HEK293 (cell line): ENCODE measurements around the gene CORO7.

Experiments
- BCL11B ChIP-seq: fragments of 450-650 bp; formaldehyde crosslinking; IDR thresholded peaks from 2 replicates; pipeline ENCODE4 v1.5.1; 2016; ENCODE audit warnings: low read depth, missing biosample characterization, missing genetic modification characterization
- FEZF1 ChIP-seq: fragments of 450-650 bp; formaldehyde crosslinking; IDR thresholded peaks from 2 replicates; pipeline ENCODE4 v1.5.1; 2016; ENCODE audit warnings: missing biosample characterization, missing genetic modification characterization
- GLIS1 ChIP-seq: fragments of 450-650 bp; formaldehyde crosslinking; IDR thresholded peaks from 2 replicates; pipeline ENCODE4 v1.5.1; 2016; ENCODE audit warnings: missing biosample characterization, missing genetic modification characterization
- IKZF3 ChIP-seq: fragments of 450-650 bp; IDR thresholded peaks from 2 replicates; pipeline ENCODE4 v1.5.0; 2018; ENCODE audit warnings: missing biosample characterization, mild to moderate bottlenecking, missing genetic modification characterization, moderate library complexity
- PBX3 ChIP-seq: sonication (generic); formaldehyde crosslinking; IDR thresholded peaks from 2 replicates; pipeline ENCODE4 v1.8.1; 2022; ENCODE audit warnings: mild to moderate bottlenecking, moderate library complexity, missing genetic modification reagents
- PRDM1 ChIP-seq: fragments of 450-650 bp; formaldehyde crosslinking; IDR thresholded peaks from 2 replicates; pipeline ENCODE4; 2016; ENCODE audit warnings: missing biosample characterization, missing genetic modification characterization
- SCRT1 ChIP-seq: fragments of 450-650 bp; formaldehyde crosslinking; IDR thresholded peaks from 2 replicates; pipeline ENCODE4 v1.5.1; 2016; ENCODE audit warnings: missing biosample characterization, missing genetic modification characterization, borderline replicate concordance
- YY2 ChIP-seq: fragments of 450-650 bp; formaldehyde crosslinking; IDR thresholded peaks from 2 replicates; pipeline ENCODE4 v1.5.1; 2016; ENCODE audit warnings: missing biosample characterization, missing genetic modification characterization
- ZBTB1 ChIP-seq: fragments of 450-650 bp; formaldehyde crosslinking; IDR thresholded peaks from 2 replicates; pipeline ENCODE4 v1.5.1; 2016; ENCODE audit warnings: missing biosample characterization, missing genetic modification characterization
- ZIC2 ChIP-seq: fragments of 450-650 bp; formaldehyde crosslinking; IDR thresholded peaks from 2 replicates; pipeline ENCODE4 v1.5.1; 2016; ENCODE audit warnings: missing biosample characterization, missing genetic modification characterization
- ZNF121 ChIP-seq: fragments of 450-650 bp; formaldehyde crosslinking; IDR thresholded peaks from 2 replicates; pipeline ENCODE4 v1.5.1; 2016; ENCODE audit warnings: missing biosample characterization, missing genetic modification characterization
- ZNF169 ChIP-seq: fragments of 450-650 bp; formaldehyde crosslinking; IDR thresholded peaks from 2 replicates; pipeline ENCODE4 v1.5.1; 2016; ENCODE audit warnings: missing biosample characterization, missing genetic modification characterization
- ZNF175 ChIP-seq: fragments of 450-650 bp; formaldehyde crosslinking; IDR thresholded peaks from 2 replicates; pipeline ENCODE4 v1.5.1; 2016; ENCODE audit warnings: missing biosample characterization, missing genetic modification characterization
- ZNF280C ChIP-seq: fragments of 450-650 bp; formaldehyde crosslinking; IDR thresholded peaks from 2 replicates; pipeline ENCODE4 v1.5.1; 2016; ENCODE audit warnings: missing biosample characterization, missing genetic modification characterization
- ZNF335 ChIP-seq: fragments of 450-650 bp; formaldehyde crosslinking; conservative IDR thresholded peaks from 2 replicates; pipeline ENCODE4 v1.5.1; 2016; ENCODE audit warnings: missing biosample characterization, missing genetic modification characterization
- ZNF354C ChIP-seq: fragments of 450-650 bp; formaldehyde crosslinking; IDR thresholded peaks from 2 replicates; pipeline ENCODE4 v1.5.1; 2016; ENCODE audit warnings: missing biosample characterization, missing genetic modification characterization, low read depth, borderline replicate concordance
- ZNF394 ChIP-seq: fragments of 450-650 bp; formaldehyde crosslinking; IDR thresholded peaks from 2 replicates; pipeline ENCODE4 v1.5.1; 2016; ENCODE audit warnings: missing biosample characterization, missing genetic modification characterization, mild to moderate bottlenecking, moderate library complexity, borderline replicate concordance
- ZNF423 ChIP-seq: fragments of 450-650 bp; formaldehyde crosslinking; IDR thresholded peaks from 2 replicates; pipeline ENCODE4 v1.5.1; 2016; ENCODE audit warnings: missing biosample characterization, missing genetic modification characterization
- ZNF518A ChIP-seq: fragments of 450-650 bp; formaldehyde crosslinking; conservative IDR thresholded peaks from 2 replicates; pipeline ENCODE4 v1.5.1; 2016; ENCODE audit warnings: low read depth, missing biosample characterization, missing genetic modification characterization
- ZNF521 ChIP-seq: fragments of 450-650 bp; formaldehyde crosslinking; IDR thresholded peaks from 2 replicates; pipeline ENCODE4 v1.5.1; 2017; ENCODE audit warnings: missing biosample characterization, mild to moderate bottlenecking, missing genetic modification characterization
- ZNF670 ChIP-seq: fragments of 450-650 bp; formaldehyde crosslinking; IDR thresholded peaks from 2 replicates; pipeline ENCODE4 v1.5.1; 2016; ENCODE audit warnings: missing biosample characterization, missing genetic modification characterization, low read depth
- ZNF777 ChIP-seq: fragments of 450-650 bp; formaldehyde crosslinking; IDR thresholded peaks from 2 replicates; pipeline ENCODE4 v1.5.1; 2017; ENCODE audit warnings: missing biosample characterization, missing genetic modification characterization, borderline replicate concordance
- TF ChIP-seq, protein P1 (sequence below): fragments of 450-650 bp; formaldehyde crosslinking; IDR thresholded peaks from 2 replicates; pipeline ENCODE4 v1.5.1; 2017; ENCODE audit warnings: missing biosample characterization, missing genetic modification characterization
- TF ChIP-seq, protein P2 (sequence below): fragments of 450-650 bp; formaldehyde crosslinking; optimal IDR thresholded peaks from 2 replicates; pipeline ENCODE3; 2016; ENCODE audit warnings: missing biosample characterization, mild to moderate bottlenecking, missing genetic modification characterization
- TF ChIP-seq, protein P3 (sequence below): fragments of 450-650 bp; IDR thresholded peaks from 2 replicates; pipeline ENCODE4 v1.5.1; 2018; ENCODE audit warnings: missing biosample characterization, mild to moderate bottlenecking, missing genetic modification characterization
- TF ChIP-seq, protein P4 (sequence below): fragments of 450-650 bp; formaldehyde crosslinking; IDR thresholded peaks from 2 replicates; pipeline ENCODE4 v1.5.1; 2017; ENCODE audit warnings: missing biosample characterization, missing genetic modification characterization

CORO7 gene

GRCh38 chr16:4372001-4372577, 44.3 kb downstream of the CORO7 start (continued):
- TF ChIP-seq ZNF175 (tag by site-specific recombination): no peak
- no peak for TF ChIP-seq ZNF777
- no peak for TF ChIP-seq IKZF3 (tag by site-specific recombination)
- no peak for TF ChIP-seq ZNF670 (tag by site-specific recombination)
- no peak for TF ChIP-seq ZBTB1 (tag by site-specific recombination)
- no peak for TF ChIP-seq ZNF169 (tag by site-specific recombination)
- no peak for TF ChIP-seq ZNF280C
- no peak for TF ChIP-seq ZNF518A
- TF ChIP-seq, protein P1, sequence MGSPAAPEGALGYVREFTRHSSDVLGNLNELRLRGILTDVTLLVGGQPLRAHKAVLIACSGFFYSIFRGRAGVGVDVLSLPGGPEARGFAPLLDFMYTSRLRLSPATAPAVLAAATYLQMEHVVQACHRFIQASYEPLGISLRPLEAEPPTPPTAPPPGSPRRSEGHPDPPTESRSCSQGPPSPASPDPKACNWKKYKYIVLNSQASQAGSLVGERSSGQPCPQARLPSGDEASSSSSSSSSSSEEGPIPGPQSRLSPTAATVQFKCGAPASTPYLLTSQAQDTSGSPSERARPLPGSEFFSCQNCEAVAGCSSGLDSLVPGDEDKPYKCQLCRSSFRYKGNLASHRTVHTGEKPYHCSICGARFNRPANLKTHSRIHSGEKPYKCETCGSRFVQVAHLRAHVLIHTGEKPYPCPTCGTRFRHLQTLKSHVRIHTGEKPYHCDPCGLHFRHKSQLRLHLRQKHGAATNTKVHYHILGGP (tag by site-specific recombination): no peak
- no peak for TF ChIP-seq ZNF121
- TF ChIP-seq ZNF521 (tag by site-specific recombination): no peak
- TF ChIP-seq PBX3: no peak
- no peak for TF ChIP-seq PRDM1 (tag by site-specific recombination)
- TF ChIP-seq BCL11B (tag by site-specific recombination): no peak
- TF ChIP-seq FEZF1: no peak
- TF ChIP-seq ZNF335: peak; percentile 71
- TF ChIP-seq, protein P2, sequence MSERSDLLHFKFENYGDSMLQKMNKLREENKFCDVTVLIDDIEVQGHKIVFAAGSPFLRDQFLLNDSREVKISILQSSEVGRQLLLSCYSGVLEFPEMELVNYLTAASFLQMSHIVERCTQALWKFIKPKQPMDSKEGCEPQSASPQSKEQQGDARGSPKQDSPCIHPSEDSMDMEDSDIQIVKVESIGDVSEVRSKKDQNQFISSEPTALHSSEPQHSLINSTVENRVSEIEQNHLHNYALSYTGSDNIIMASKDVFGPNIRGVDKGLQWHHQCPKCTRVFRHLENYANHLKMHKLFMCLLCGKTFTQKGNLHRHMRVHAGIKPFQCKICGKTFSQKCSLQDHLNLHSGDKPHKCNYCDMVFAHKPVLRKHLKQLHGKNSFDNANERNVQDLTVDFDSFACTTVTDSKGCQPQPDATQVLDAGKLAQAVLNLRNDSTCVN: peak; percentile 62
- TF ChIP-seq ZIC2: peak; percentile 48
- TF ChIP-seq, protein P3, sequence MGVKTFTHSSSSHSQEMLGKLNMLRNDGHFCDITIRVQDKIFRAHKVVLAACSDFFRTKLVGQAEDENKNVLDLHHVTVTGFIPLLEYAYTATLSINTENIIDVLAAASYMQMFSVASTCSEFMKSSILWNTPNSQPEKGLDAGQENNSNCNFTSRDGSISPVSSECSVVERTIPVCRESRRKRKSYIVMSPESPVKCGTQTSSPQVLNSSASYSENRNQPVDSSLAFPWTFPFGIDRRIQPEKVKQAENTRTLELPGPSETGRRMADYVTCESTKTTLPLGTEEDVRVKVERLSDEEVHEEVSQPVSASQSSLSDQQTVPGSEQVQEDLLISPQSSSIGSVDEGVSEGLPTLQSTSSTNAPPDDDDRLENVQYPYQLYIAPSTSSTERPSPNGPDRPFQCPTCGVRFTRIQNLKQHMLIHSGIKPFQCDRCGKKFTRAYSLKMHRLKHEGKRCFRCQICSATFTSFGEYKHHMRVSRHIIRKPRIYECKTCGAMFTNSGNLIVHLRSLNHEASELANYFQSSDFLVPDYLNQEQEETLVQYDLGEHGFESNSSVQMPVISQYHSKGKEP (tag by site-specific recombination): no peak
- no peak for TF ChIP-seq ZNF354C
- TF ChIP-seq, protein P4, sequence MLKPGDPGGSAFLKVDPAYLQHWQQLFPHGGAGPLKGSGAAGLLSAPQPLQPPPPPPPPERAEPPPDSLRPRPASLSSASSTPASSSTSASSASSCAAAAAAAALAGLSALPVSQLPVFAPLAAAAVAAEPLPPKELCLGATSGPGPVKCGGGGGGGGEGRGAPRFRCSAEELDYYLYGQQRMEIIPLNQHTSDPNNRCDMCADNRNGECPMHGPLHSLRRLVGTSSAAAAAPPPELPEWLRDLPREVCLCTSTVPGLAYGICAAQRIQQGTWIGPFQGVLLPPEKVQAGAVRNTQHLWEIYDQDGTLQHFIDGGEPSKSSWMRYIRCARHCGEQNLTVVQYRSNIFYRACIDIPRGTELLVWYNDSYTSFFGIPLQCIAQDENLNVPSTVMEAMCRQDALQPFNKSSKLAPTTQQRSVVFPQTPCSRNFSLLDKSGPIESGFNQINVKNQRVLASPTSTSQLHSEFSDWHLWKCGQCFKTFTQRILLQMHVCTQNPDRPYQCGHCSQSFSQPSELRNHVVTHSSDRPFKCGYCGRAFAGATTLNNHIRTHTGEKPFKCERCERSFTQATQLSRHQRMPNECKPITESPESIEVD (tag by site-specific recombination): no peak
- peak; percentile 61 for TF ChIP-seq GLIS1 (tag by site-specific recombination)
- TF ChIP-seq SCRT1: no peak
- no peak for TF ChIP-seq YY2
- no peak for TF ChIP-seq ZNF394
- no peak for TF ChIP-seq ZNF423 (tag by site-specific recombination)
